Activated CD4-positive, alpha-beta T cell treated with anti-CD3 and anti-CD28 coated beads, Interleukin-10, Interleukin-2, amounts not matched to agents 100 ng/mL and 50 ng/mL, durations not matched to agents 16 hours and 8 hours (primary cell): Measurements from ENCODE around the gene KCNQ1.
A peak's percentile ranks its signal among the peaks of the same experiment; 100 is the strongest.

Experiments used
- DNase-seq: peaks from one replicate; pipeline ENCODE4 v3.0.0-alpha.2; 2020

KCNQ1 gene

DNA sequence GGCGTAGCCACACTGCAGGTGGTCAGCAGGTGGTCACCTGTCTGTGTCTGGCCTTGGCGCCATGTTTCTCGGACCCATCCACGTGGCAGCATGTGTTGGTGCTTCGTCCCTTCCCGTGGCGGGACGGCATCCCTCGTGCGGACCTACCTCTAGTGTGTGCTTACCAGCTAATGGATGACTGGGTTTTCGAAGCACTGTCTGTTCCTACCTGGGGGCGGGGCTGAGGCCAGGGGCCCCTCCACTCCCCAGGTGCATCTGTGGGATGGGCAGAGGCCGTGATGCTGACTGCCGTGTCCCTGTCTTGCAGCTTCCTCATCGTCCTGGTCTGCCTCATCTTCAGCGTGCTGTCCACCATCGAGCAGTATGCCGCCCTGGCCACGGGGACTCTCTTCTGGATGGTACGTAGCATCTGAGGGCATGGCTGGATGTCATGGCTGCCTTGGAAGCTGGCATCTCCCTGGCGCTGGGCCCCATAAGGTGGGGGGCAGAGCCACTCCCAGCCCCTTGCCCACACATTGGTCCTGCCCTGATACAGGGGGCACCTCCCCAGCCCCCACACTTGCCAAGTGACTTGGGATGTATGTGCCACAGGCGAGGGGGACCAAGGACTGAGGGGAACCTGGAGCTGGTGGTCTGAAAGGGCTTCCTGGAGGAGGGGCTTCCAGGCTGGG lies 82.9 kb downstream of the KCNQ1 start:
- no peak for DNase-seq

DNA sequence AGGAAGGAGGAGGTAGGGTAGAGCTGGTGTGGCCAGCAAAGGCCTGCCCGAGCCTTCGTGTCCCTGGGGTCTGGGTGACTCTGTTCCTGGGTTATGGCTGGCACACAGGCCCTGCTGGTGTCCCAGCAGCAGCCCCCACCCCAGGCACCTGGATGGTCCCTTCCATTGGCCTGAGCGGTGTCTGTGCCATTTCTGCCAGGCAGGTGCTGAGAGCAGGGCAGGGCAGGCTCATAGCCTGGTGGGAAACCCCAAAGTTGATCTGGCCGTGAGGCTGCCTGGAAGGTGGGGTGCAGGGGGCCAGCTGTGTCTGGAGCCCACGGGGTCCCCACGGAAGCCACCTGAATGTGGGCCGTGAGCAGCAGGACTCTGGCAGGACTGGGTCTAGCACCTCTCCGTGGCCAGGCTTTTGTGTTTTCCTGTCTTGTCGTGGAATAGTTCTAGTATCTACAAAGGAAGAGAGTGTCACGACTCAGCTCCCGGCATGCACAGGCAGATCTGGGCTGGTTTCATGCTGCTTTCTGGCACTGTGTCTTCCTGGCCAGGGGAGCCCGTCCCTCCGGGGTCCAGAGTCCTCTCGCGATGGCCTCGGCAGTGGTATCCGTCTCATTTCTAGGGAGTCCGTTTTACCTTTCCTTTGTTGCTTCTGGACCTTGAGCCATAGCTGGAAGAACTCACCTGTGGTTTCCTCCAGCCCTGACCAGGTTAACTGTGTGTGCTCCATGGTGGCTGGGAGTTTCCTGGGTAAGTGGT lies 83.7 kb downstream of the KCNQ1 start:
- no peak for DNase-seq

- no peak for DNase-seq
Observed at GRCh38 chr11:2529173-2529572, 84.4 kb downstream of the KCNQ1 start.

- DNase-seq: no peak
Observed at GRCh38 chr11:2529636-2530035, 84.8 kb downstream of the KCNQ1 start.

- DNase-seq: no peak
Observed at GRCh38 chr11:2530131-2530854, 85.5 kb downstream of the KCNQ1 start.

GRCh38 chr11:2530855-2531200 lies 86.0 kb downstream of the KCNQ1 start:
- no peak for DNase-seq

DNA sequence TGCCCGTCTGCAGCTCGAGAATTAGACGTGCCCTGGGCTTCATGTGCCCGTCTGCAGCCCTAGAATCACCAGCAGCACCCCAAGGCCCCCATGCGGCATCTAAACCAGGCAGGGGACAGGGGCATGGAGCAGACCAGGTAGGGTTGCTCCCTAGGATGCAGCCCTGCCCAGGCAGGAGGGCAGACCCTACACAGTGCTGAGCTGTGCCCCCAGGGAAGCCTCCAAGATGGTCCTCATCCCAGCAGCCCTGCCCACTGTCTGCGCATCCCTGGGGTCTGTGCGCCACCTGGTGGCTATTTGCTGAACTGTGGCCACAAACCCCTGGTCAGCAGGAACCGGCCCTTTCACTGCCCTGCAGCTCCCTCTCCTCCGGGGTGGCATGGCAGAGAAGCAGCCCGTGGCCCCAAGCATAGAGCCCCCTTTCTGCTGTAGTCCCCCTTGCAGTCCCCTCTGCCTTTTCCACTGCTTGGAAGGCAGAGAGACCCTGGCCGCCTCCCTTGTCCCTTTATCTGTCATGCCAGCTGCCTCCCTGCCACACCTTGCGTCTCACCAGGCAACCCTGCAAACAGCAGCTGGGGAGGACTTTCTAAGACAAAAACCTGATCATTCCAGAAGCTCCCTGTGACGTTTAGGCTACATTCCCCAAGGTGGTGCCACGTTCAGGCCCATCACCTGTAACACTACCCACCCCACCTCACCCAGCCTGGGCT lies 86.6 kb downstream of the KCNQ1 start:
- DNase-seq: peak; percentile 65

GRCh38 chr11:2531987-2532703 lies 87.3 kb downstream of the KCNQ1 start:
- DNase-seq: no peak

GRCh38 chr11:2532704-2533586 lies 88.1 kb downstream of the KCNQ1 start:
- peak; percentile 94 for DNase-seq

- peak; percentile 10 for DNase-seq
Observed at GRCh38 chr11:2533587-2534133, 88.9 kb downstream of the KCNQ1 start.

DNA sequence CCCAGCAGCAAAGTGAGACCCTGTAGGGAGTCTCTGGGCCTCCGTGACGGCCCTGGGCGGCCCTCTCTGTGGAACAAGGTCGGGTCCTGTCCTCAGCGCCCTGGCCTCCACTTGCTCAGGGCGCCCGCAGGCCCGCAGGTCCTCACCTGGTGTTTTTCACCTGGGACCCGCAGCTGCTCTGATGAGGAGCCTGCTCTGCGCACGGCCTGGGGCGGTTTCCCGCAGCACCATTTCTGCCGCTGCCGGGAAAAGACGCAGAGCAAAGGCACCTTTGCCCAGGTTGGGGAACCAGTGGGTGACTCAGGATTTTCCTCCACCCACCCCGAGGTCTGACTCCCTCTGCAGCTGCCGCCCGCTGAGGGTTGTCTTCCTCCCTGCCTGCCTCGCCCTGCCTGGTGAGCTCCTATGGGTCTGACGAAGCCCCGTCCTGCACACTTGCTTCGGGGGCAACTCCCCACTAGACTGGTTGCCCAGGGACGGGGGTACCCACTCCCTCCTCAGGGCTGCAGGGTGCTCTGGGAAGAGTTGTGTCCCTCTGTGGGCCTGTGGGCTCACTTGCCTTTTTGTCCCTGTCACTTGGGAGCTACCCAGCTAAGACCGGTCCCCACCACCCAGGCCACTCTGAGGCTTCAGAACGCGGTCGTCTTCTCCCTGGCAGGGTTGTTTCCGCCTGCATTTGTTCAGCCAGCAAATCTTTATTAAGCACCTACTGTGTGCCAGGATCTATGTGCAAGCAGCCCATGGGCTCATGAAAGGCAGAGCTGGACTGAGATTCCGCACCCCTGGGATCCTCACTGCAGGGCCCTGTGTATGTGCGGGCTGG lies 89.5 kb downstream of the KCNQ1 start:
- DNase-seq: no peak

DNA sequence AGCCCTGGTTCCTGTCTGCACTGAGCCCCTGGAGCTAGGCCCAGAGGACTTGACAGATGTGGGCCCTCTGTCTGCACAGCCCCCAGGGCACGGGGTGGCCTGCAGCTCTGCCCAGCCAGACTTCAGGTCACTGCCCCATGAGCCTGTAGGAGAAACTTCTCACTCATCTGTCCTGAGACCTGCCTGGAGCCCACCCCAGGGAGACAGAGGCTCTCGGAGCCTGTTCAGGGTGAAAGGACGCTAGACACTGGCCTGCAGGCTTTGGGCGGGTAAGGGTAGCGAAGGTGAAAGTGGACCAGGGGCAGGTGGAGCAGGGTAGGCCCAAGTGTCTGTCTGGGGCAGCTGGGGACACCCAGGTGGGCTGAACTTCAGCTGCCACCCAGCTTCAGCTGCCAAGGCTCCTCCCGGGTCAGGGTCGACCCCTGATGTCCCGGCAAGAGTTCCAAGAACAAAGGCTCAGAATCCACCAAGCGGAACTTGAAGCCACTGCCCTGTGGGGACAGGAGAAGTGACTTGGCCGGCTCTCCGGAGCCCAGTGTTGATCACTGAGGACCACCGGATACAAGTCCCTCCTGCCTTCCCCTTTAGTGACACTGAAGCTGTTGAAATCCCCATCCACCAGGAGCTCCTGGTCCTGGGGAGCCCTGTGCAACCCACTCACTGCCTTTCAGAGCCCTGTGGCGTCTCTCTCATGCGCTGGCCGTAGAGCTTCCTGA lies 90.3 kb downstream of the KCNQ1 start:
- no peak for DNase-seq

GRCh38 chr11:2535673-2536439 lies 91.0 kb downstream of the KCNQ1 start:
- no peak for DNase-seq

DNA sequence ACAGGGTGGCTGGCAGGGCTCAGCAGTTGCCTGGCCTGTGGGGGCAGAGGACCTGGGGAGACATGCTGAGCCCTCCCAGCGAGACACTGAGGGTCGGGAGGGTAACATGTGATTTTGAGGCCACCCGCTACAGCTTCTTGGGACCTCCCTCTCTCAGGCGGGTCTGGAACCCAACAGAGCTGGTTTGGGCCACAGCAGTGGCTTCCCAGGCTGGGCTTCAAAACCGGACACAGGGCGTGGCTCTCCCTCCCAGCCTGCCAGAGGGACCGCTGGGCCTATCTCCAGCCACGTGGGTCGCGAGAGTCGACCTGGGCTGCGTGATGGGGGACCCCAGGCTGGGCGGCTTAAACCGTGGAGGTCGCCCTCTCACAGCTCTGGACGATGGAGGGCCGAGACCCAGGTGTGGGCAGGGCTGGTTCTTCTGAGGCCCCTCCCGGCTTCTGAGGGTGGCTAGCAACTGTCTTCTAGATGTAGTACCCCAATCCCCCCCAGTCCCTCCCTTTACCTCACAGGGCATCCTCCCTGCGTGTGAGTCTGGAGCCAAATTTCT lies 91.7 kb downstream of the KCNQ1 start:
- DNase-seq: no peak

DNA sequence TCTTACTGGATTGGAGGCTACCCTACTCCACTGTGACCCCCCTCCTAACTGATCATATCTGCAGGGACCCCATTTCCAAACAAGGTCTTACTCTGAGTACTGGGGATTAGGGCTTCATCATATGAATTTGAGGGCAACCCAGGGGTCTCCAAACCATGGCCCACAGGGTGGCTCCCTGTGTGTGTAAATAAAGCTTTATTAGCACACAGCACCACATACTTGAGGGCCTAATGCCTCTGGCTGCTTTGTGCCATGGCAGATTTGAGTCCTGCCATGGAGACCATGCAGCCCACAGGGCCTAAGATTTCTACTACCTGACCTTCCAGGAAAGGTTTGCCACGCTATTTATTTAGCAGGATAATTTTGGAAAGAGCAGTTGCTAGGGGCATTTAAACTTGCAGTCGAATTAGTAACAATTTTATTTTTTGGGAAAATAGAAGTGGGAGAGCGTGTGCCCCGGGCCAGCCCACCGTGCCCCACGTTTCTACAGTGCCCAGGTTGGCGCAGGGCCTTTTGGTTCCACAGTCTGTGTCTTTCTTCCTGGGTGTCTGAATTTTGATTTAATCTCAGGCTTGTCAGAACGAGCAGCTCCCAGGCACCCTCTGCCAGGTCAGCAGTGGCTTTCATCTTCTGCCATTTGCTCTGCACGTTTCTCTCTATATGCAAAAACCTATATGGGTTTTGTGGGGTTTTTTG lies 92.3 kb downstream of the KCNQ1 start:
- no peak for DNase-seq

GRCh38 chr11:2537896-2538724 lies 93.3 kb downstream of the KCNQ1 start:
- DNase-seq: no peak

DNA sequence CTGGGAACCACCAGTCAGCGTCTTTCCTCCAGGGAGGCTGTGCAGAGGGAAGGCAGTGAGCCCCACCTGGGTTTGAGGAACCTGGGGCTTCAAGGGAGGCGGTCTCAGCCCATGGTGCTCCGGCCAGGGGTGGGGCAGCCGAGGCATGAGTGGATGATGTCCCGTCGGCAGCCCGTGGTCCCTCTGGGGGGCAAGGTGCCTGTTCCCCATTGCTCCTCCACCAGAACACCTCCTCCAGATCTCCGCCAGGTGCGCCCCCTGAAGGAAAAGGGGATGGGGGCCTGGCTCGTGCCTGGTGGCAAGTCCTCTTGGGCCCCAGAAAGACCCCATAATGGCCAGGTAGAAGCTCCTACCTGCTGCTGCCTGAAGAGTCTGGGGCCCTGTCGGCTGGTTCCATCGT lies 94.1 kb downstream of the KCNQ1 start:
- no peak for DNase-seq
